C4-2B (cell line): ENCODE data around the gene SEC63.
A peak's percentile ranks its signal among the peaks of the same experiment; 100 is the strongest.
"Not testable (repeated sequence)": the region's sequence is repeated elsewhere in the genome, so short reads cannot be mapped to it uniquely, and the experiment has no call there.

Experiments used
- H3K27ac ChIP-seq: fragments of 450-650 bp; 2 replicates; pipeline ENCODE4 v1.5.1; 2017
- CTCF ChIP-seq: fragments of 450-650 bp; conservative IDR thresholded peaks from 2 replicates; pipeline ENCODE4 v1.5.1; 2017; ENCODE audit warnings: mild to moderate bottlenecking
- ZFX ChIP-seq: fragments of 450-650 bp; IDR thresholded peaks from 2 replicates; pipeline ENCODE4 v1.6.1; 2017

Gene SEC63

GRCh38 chr6:107956586-107957307, 1.3 kb downstream of the SEC63 start:
- H3K27ac ChIP-seq, result peak overlapping the region; percentile 94
- no peak for TF ChIP-seq CTCF
- TF ChIP-seq ZFX, result no peak

- no peak for TF ChIP-seq ZFX
- no peak for TF ChIP-seq CTCF
- H3K27ac ChIP-seq, result no peak overlapping the region
Measured at GRCh38 chr6:107956181-107956580, 1.8 kb downstream of the SEC63 start.

- peak overlapping the region; percentile 86; the same call in 1 of the 2 replicates for H3K27ac ChIP-seq
Measured at GRCh38 chr6:107953858-107954414, 4.1 kb downstream of the SEC63 start.

GRCh38 chr6:107943626-107944439, 14.2 kb downstream of the SEC63 start:
- TF ChIP-seq ZFX, result no peak
- no peak overlapping the region for H3K27ac ChIP-seq

- H3K27ac ChIP-seq, result no peak overlapping the region
- no peak for TF ChIP-seq ZFX
- no peak for TF ChIP-seq CTCF
Measured at GRCh38 chr6:107942142-107942541, 15.9 kb downstream of the SEC63 start.

GRCh38 chr6:107941627-107942026, 16.4 kb downstream of the SEC63 start:
- H3K27ac ChIP-seq, result no peak overlapping the region
- TF ChIP-seq ZFX (no peak), CTCF (no peak)

- TF ChIP-seq ZFX (no peak), CTCF (no peak)
- H3K27ac ChIP-seq, result no peak overlapping the region
Measured at GRCh38 chr6:107941199-107941598, 16.8 kb downstream of the SEC63 start.

GRCh38 chr6:107936910-107937292, 21.1 kb downstream of the SEC63 start:
- not testable (repeated sequence) for H3K27ac ChIP-seq
